GM19468 (cell line): ENCODE measurements around the gene NAP1L1.

Experiments used
- ATAC-seq: cut with Tn5 transposase; IDR thresholded peaks from one replicate; pipeline ENCODE4 v1.9.1; 2021; ENCODE audit warnings: mild to moderate bottlenecking, moderate library complexity, moderate number of reproducible peaks; ENCODE audit not compliant: unreplicated experiment; ENCODE audit errors: extremely low read depth

Gene NAP1L1

DNA sequence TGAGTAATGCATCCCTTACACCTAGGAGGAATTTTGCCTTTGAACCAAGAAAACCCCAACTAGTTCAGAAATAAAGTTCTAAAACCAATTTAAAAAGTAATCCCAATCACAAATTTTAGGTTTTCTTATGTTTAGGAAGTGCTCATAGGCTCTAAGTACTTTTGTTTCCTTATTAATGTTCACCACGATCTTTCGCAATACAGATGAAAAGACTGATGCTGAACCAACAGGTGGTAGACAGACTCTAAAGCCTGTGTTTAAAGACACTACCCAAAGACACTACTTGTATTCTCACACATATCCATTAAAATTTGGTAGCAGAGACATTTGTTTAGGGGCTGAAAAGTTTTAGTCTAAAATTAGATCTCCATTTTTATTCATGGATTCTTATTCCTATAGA is 42.3 kb downstream of the NAP1L1 start:
- ATAC-seq, result no peak

DNA sequence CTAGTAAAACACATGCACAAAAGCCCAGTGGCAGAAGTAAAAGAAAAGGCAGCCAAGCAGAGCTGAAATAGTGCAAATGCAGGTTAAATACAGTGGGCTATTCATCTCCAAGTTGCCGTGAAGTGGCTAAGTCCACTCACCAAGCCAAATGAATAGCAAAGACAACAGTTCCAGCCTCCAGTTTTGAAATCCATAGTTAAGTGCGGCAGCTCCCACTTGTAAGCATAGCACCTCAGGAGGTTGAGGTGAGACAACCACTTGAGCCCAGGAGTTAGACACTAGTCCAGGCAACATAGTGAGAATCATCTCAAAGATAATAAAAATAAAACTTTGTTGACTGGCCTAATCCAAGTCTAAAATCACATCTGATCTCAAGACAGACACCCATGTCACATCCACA is 43.1 kb downstream of the NAP1L1 start:
- no peak for ATAC-seq

GRCh38 chr12:76040461-76040860 is 44.0 kb downstream of the NAP1L1 start:
- no peak for ATAC-seq

- no peak for ATAC-seq
Measured at GRCh38 chr12:76038176-76038575, 46.3 kb downstream of the NAP1L1 start.

GRCh38 chr12:76037130-76038103 is 47.1 kb downstream of the NAP1L1 start:
- peak; percentile 75 for ATAC-seq

DNA sequence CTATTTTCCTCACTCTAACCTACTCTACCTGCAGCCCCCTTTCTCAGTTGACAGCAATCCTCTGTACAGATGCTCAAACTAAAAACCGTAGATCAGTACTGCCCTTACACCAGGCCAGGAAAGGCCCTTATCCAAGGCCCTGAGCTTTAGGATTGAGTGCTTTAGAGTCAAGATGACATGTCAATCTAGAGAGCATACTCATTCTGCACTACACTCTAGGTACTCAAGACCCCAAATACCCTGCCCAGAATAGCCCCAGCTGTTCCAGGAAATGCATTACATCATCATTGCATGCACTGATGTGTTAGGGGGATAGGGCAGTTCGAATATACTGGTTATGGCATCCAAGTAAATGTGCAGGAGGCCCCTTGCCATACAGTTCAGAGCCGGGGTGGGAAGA is 49.4 kb downstream of the NAP1L1 start:
- no peak for ATAC-seq

DNA sequence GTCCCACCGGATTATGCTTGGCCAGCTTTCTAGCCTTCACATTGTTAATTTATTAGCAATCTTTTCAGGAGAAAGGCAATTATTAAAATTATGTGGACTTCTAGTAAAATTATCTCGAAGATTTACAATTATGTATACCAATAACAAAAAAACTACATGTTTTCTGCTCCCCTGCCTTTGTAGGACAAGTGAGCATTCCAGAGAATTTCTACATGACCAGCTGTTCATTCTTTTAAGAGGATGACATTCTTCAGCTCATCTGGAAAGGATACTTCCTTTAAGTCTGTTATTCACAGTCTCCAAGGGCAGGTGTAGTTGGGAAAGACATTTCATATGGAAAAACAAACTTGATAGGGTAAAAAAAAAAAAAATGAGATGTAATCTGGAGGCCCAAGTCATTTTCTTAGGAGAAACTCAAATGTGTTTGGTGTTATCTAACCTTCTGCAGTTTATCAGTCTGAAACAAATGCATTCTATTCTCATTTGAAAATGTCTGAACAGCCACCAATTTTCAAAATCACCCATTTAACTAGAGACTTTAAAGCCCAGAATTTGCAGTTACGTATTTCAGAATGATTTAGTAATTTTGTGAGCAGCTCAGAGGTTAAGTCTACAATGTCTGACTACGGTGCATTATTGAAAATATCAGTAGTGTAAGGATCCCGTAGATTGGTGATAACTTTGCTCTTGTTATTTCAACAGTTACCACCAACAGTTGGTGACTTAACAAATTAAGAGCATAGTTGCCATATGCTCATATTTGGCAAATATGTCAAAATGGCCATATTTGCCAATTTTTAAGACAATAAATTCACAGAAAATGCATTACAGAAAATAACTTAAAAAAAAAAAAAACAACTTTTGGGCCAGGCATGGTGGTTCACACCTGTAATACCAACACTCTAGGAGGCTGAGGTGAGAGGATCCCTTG is 51.1 kb downstream of the NAP1L1 start:
- ATAC-seq, result no peak

DNA sequence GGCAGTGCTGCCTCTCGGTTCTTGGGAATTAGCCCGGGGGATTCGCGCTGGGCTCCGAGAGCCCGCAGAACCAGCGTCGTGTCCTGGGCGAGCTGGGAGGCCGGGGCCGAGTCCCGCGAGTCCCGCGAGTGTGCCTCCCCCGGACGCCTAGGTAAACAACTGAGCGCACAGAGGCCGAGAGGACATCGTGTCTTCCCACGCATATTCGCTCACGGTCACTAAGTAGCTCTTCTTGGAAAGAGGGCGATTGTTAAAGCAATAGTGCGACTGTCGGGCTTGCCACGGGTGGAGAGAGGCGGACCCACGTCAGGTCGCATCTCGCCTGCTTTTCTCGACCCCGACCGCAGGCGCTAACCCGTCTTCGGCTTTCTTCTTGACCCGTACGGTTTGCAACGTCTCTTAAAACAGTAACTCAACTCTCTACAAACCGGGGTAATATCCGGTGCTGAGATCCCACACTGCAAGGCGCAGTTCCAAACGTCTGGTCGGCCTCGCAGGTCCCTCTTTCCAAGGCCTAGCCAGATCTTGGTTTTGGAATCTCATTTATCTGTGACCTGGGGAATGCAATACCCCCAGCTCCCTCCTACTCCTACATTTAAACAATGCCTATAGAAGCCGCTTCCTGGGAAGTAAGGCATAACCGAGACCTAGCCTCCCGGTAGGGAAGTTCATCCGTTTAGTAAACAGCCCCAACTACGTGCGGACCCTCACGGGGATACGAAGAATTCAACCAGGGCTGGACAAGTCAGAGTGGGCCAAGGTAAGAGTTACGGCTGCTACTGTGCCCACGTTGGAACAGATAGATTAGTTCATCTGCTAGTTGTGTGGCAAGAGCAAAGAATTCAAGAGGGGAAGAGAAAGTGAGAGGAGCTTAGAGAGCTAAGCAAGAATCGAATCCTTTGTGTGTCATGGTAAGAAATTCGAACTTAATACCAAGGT is 52.2 kb downstream of the NAP1L1 start:
- ATAC-seq, result peak; percentile 2

GRCh38 chr12:76031414-76032042 is 53.0 kb downstream of the NAP1L1 start, which contains the start of gene PHLDA1:
PHLDA1 (minus strand) TSS chr12:76031776.
- peak; percentile 77 for ATAC-seq

- ATAC-seq, result no peak
Measured at GRCh38 chr12:76031081-76031413, 53.4 kb downstream of the NAP1L1 start.

DNA sequence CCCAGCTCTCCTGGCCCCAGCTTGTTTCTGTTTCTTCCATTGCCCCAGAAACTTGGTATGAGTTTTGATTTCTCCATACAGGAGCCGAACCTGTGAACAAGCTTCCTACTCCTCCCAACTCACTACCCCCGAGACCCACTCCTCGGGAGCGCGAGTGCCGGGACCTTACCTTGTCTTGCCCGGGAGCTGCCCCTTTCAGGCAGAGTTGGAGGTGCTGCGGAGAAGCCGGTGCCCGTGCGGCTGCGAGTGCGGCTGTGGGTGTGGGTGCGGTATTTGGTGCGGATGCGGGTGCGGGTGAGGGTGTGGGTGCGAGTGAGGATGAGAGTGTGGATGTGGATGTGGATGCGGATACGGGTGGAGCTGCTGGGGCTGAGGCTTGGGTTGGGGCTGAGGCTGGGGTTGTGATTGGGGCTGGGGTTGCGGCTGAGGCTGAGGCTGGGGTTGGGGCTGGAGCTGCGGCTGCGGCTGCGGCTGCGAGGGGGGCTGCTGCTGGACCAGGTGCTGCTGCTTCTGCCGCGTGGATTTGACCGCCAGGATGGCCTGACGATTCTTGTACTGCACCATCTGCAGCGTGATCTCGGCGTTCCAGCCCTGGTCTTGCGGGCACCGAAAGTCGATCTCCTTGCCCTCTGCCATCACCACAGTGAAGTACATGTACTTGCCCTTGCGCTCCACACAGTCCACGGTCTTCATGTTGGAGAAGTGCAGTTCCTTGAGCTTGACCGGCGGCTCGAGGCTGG is 54.0 kb downstream of the NAP1L1 start:
- ATAC-seq, result peak; percentile 1

DNA sequence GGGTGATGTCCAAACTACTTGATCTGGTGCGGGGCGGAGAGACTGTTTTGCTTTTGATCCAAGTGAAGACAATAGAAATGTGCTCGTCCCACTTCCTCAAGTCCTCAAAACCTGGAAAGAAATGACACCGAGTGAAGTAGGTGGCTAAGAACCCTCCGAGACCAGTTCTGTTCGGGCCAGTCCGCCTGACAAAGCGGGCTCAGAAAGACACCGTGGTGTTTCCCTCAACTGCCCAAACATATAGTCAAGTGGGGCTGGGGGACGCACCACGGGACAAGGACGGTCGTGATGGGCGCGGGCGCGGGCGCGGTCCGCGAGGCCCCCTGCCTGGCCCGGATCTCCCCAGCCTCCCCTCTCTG is 54.5 kb downstream of the NAP1L1 start:
- ATAC-seq, result no peak

DNA sequence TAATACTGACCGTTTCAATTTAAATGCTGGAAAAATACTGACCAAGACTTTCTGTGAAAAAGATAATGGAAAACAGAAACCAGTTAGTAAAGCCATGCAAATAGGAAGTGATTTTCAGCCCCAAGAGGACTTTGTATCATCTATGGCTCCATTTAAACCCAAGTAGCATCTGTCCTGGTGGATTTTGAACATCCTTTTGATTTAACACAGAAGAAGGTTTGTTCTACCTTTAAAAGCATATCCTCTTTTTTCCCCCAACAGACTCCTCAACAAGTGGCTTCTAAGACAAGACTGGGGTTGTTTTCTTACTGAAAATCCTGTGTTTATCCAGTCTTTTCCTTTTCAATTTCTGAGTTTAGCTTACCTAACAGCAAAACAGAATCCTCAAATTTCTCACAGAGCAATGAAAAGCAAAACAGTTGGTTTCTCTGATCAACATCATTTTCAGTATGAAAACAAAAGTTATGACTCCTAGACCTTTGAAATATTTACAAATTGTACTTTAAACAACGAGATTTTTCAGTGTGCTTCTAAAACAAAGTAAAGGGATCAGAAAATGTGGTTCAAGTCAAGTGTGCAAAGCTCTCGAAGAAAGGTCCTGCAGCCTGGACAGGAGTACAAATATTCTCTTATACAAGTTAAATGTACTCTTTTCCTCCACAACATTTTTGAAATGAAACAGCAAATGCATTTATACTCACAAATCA is 55.8 kb downstream of the NAP1L1 start:
- no peak for ATAC-seq

DNA sequence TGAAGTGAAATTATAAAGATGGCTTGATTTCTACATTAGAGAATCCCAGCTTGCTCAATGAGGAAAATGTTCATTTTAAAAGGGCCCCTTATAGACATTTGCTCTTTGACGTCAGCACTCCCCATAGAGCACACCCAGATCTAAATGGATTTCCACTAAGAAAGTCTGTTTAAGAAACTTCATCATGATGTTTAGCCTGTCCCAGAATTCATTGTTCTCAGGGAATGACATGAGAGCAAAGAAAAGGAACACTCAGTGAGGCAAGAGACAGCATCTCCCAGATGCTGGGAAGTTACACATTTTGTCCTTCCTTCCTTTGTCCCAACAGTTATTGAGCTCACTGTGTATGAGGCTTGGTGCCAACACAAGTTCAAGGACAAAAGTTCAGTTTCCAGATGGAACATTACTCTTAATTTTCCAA is 57.8 kb downstream of the NAP1L1 start:
- ATAC-seq, result no peak

- ATAC-seq, result no peak
Measured at GRCh38 chr12:76025601-76026575, 58.6 kb downstream of the NAP1L1 start.

- no peak for ATAC-seq
Measured at GRCh38 chr12:76024942-76025600, 59.4 kb downstream of the NAP1L1 start.
